OCI-LY7 (cell line): ENCODE data around the gene DGKG. TPM values are rescaled to one million over a fixed set of nuclear protein-coding genes. Genes with fewer than 3 reads are reported as not detected.

Source experiments
- BruUV-seq: library from RNA; stranded (reverse); fragments of 400-500 nt; replicated peaks from 2 replicates; lab custom pipeline; 2021; lab: Mats Ljungman, UMichigan
- CTCF ChIA-PET: fragments of 300-600 bp; sonication (Branson Sonifier 250); formaldehyde crosslinking; loops from one replicate; lab custom pipeline; 2022; ENCODE audit warnings: antibody characterized with exemption; ENCODE audit not compliant: unreplicated experiment; lab: Charles Lee
- POLR2A ChIA-PET: fragments of 300-600 bp; sonication (Branson Sonifier 250); formaldehyde crosslinking; loops from one replicate; lab custom pipeline; 2022; ENCODE audit warnings: antibody characterized with exemption; lab: Charles Lee
- DNase-seq: peaks from one replicate; pipeline ENCODE4 v3.0.0-alpha.2; 2015; ENCODE audit warnings: low spot score
- H2AFZ ChIP-seq: fragments of 200-600 bp; sonication (generic), shearing (Covaris generic); 2 replicates; pipeline ENCODE4 v1.6.1; 2014; ENCODE audit warnings: mild to moderate bottlenecking, antibody characterized with exemption, low read length, moderate library complexity
- H3K27ac ChIP-seq: fragments of 200-600 bp; sonication (generic); 2 replicates; pipeline ENCODE4 v1.5.1; 2014; ENCODE audit warnings: mixed run types, low read depth, mild to moderate bottlenecking, moderate library complexity, low read length, inconsistent platforms; ENCODE audit not compliant: poor library complexity, severe bottlenecking
- H3K36me3 ChIP-seq: fragments of 200-600 bp; sonication (generic); 2 replicates; pipeline ENCODE4 v1.6.1; 2014; ENCODE audit warnings: mild to moderate bottlenecking, antibody characterized with exemption, low read length, moderate library complexity, mixed read lengths; ENCODE audit not compliant: insufficient read depth
- H3K4me1 ChIP-seq: fragments of 200-600 bp; sonication (generic); 2 replicates; pipeline ENCODE4 v1.5.1; 2014; ENCODE audit warnings: mild to moderate bottlenecking, low read length; ENCODE audit not compliant: insufficient read depth, poor library complexity, severe bottlenecking
- H3K4me2 ChIP-seq: fragments of 200-600 bp; sonication (generic); 2 replicates; pipeline ENCODE4 v1.6.1; 2014; ENCODE audit warnings: mild to moderate bottlenecking, low read length
- H3K4me3 ChIP-seq: fragments of 200-600 bp; sonication (generic); 2 replicates; pipeline ENCODE4 v1.5.1; 2014; ENCODE audit warnings: mild to moderate bottlenecking, low read depth, low read length; ENCODE audit not compliant: poor library complexity, severe bottlenecking
- H3K79me2 ChIP-seq: fragments of 200-600 bp; sonication (generic); 2 replicates; pipeline ENCODE4 v1.6.1; 2016; ENCODE audit warnings: low read depth, mild to moderate bottlenecking, low read length, moderate library complexity, mixed read lengths; ENCODE audit not compliant: insufficient read depth
- H3K9me2 ChIP-seq: fragments of 200-600 bp; sonication (generic); 2 replicates; pipeline ENCODE4 v1.6.1; 2016; ENCODE audit warnings: mild to moderate bottlenecking, low read length, mixed read lengths; ENCODE audit not compliant: insufficient read depth
- H3K9me3 ChIP-seq: fragments of 200-600 bp; sonication (generic); 2 replicates; pipeline ENCODE4 v1.6.1; 2014; ENCODE audit warnings: mild to moderate bottlenecking, mixed run types, low read length, mixed read lengths
- H4K20me1 ChIP-seq: fragments of 200-600 bp; sonication (generic); 2 replicates; pipeline ENCODE4 v1.6.1; 2014; ENCODE audit warnings: mild to moderate bottlenecking, antibody characterized with exemption, low read length, moderate library complexity, mixed read lengths; ENCODE audit not compliant: insufficient read depth
- CTCF ChIP-seq: fragments of 200-600 bp; sonication (generic); conservative IDR thresholded peaks from 2 replicates; pipeline ENCODE4 v1.5.1; 2014; ENCODE audit warnings: mild to moderate bottlenecking, antibody characterized with exemption, low read length, moderate library complexity, mixed read lengths
- EZH2phosphoT487 ChIP-seq: fragments of 200-600 bp; sonication (generic); IDR thresholded peaks from 2 replicates; pipeline ENCODE4 v1.6.1; 2018; ENCODE audit warnings: low read depth, borderline replicate concordance, mild to moderate bottlenecking, mixed run types, antibody characterized with exemption, low read length, moderate library complexity, mixed read lengths
- intact Hi-C: fragments of 100-400 bp; cut with micrococcal nuclease; formaldehyde crosslinking; loops from one replicate; pipeline ENCODE4 v1.10.0; 2022; ENCODE audit not compliant: unreplicated experiment
- total RNA-seq, 2 experiments: library from RNA; depleted of rRNA in 1 of 2; stranded (reverse); fragments of >200 nt in 1 of 2; shearing (Covaris generic) in 1 of 2; gene quantifications; 2 replicates each; pipeline ENCODE4 v1.2.3, GENCODE V29; 2014 to 2022

The DGKG gene
- total RNA-seq, 2 experiments from 2014 or later = 0.06 TPM; not detected in 1

DNA sequence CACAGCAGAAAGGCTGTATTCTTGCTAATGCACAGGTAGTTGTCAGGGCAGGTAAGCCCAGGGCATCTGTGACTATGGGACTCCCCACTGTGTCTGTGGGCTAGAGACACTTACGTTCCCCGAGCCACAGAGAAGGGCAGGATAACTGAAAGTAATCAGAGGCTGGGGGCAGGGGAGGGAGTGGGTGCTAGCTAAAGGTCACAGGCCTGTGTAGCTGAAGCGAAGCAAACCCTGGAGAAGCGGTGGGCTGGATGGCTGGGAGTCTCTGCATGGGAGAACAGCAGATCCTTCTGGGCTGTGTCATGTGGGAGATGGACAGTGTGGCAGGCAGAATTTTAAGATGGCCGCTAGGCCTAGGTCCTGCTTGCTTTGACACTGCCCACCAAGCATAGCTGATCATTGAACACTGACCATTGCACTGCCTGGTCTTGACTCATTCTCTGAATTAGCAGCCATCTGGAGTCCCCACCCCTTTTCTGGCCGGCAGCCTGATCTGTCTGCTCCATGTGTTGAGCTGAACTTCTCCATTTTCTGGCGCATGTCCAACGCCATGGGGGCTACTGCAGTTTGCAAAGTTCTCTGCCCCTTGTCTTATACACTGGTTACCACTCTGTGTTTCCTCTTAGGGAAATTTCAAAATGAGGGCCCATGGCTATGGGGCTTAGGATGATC, 110.0 kb downstream of the DGKG start:
- H3K9me2 ChIP-seq = no peaks in the 10 kb centered on the region
- no peak overlapping the region for H3K4me2 ChIP-seq
- no peak overlapping the region for H3K27ac ChIP-seq
- H3K4me1 ChIP-seq = peaks cover 28% of the 10 kb centered on the region
- no TSS peak for BruUV-seq
- CTCF ChIA-PET = no interaction called here
- TF ChIP-seq CTCF (no peak), EZH2phosphoT487 (no peak)
- DNase-seq = no peak
- no peaks in the 10 kb centered on the region for H3K79me2 ChIP-seq
- no peak overlapping the region for H2AFZ ChIP-seq
- POLR2A ChIA-PET = no interaction called here
- H3K9me3 ChIP-seq = no peaks in the 10 kb centered on the region
- no peaks in the 10 kb centered on the region for H3K36me3 ChIP-seq
- no peak overlapping the region for H3K4me3 ChIP-seq
- intact Hi-C loops = no loop called here
- H4K20me1 ChIP-seq = no peaks in the 10 kb centered on the region

DNA sequence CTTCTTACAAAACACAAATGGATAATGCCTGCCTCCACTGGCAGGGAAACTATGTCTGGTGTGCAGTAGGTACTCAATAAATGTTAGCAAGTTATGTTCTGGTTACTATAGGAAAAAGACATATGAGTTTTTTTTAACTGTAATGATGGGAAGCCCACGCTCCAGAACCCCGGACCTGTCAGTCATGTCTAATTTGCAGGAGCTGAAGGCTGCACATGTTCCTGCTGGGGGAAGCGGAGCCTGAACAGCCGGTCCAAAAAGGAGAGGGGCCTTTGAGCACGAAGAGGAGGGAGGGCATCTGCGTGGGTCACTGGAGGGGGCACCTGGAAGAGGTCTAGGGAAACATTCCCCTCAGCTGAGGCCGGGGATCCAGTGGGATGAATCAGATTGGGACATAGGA, 113.2 kb downstream of the DGKG start:
- Histone ChIP-seq H2AFZ (no peak overlapping the region), H3K27ac (no peak overlapping the region), H3K4me1 (peaks cover 6% of the 10 kb centered on the region), H3K36me3 (no peaks in the 10 kb centered on the region), H3K9me2 (no peaks in the 10 kb centered on the region), H3K4me3 (no peak overlapping the region), H4K20me1 (no peaks in the 10 kb centered on the region), H3K4me2 (no peak overlapping the region), H3K9me3 (no peaks in the 10 kb centered on the region), H3K79me2 (no peaks in the 10 kb centered on the region)
- BruUV-seq = no TSS peak
- DNase-seq = no peak
- ChIA-PET POLR2A (no interaction called here), CTCF (no interaction called here)
- intact Hi-C loops = no loop called here
- TF ChIP-seq CTCF (no peak), EZH2phosphoT487 (no peak)
